CD4-positive, alpha-beta T cell (primary cell): ENCODE results near the gene HAX1. TPM values are rescaled to one million over a fixed set of nuclear protein-coding genes. Genes with fewer than 3 reads are reported as not detected.

Experiments
- ATAC-seq: fragments of 200-7000 bp; cut with Tn5 transposase; one replicate; pipeline ENCODE4 v1.10.0; 2022; ENCODE audit warnings: mild to moderate bottlenecking; ENCODE audit not compliant: poor library complexity
- CTCF ChIA-PET: fragments of 350-600 bp; sonication (Branson Sonifier 250); formaldehyde crosslinking; loops from one replicate; lab custom pipeline; 2021; ENCODE audit warnings: antibody characterized with exemption, inconsistent platforms; lab: Charles Lee
- POLR2A ChIA-PET: fragments of 350-600 bp; sonication (Branson Sonifier 250); formaldehyde crosslinking; loops from one replicate; lab custom pipeline; 2021; ENCODE audit warnings: antibody characterized with exemption, inconsistent platforms; lab: Charles Lee
- DNase-seq, 14 experiments: peaks; one replicate each; pipeline ENCODE4 v3.0.0-alpha.2; 2013 to 2020; ENCODE audit warnings: mixed read lengths in 2 of 14
- H3K27ac ChIP-seq, 2 donors: one replicate each; pipeline versions ENCODE4 v1.5.1 to v1.7.0; 2013; ENCODE audit warnings: low read length in 2 of 2, low read depth in 1 of 2, mild to moderate bottlenecking in 1 of 2
- H3K27me3 ChIP-seq, 2 experiments: 1 replicate in 1 of 2; 2 replicates in 1 of 2; pipeline versions ENCODE4 v1.6.1 to v1.7.0; 2013; ENCODE audit warnings: low read length in 2 of 2, control low read depth in 1 of 2, mild to moderate bottlenecking in 1 of 2, moderate library complexity in 1 of 2; ENCODE audit not compliant: insufficient read depth in 2 of 2, control insufficient read depth in 1 of 2
- H3K36me3 ChIP-seq: one replicate; pipeline ENCODE4 v1.6.1; 2013; ENCODE audit warnings: low read length, control low read depth; ENCODE audit not compliant: insufficient read depth
- H3K4me1 ChIP-seq: one replicate; pipeline ENCODE4 v1.6.1; 2013; ENCODE audit warnings: low read length, control low read depth; ENCODE audit not compliant: insufficient read depth
- H3K4me3 ChIP-seq: one replicate; pipeline ENCODE4 v1.5.1; 2013; ENCODE audit warnings: mild to moderate bottlenecking, low read length, moderate library complexity
- H3K9me3 ChIP-seq, 2 experiments: 1 replicate in 1 of 2; 2 replicates in 1 of 2; pipeline versions ENCODE4 v1.6.1 to v1.7.0; 2013; ENCODE audit warnings: low read length in 2 of 2, mild to moderate bottlenecking in 2 of 2, control low read depth in 1 of 2, moderate library complexity in 1 of 2; ENCODE audit not compliant: control insufficient read depth in 1 of 2, insufficient read depth in 1 of 2
- H3K27ac Mint-ChIP-seq: one replicate; pipeline ENCODE4 v1.8.0; 2020; ENCODE audit warnings: mixed read lengths
- H3K27me3 Mint-ChIP-seq: one replicate; pipeline ENCODE4 v1.8.0; 2021; ENCODE audit warnings: mixed read lengths
- H3K36me3 Mint-ChIP-seq: one replicate; pipeline ENCODE4 v1.8.0; 2021; ENCODE audit warnings: low read depth, mixed read lengths
- H3K4me1 Mint-ChIP-seq: one replicate; pipeline ENCODE4 v1.8.0; 2021; ENCODE audit warnings: low read depth, mixed read lengths
- H3K4me3 Mint-ChIP-seq: one replicate; pipeline ENCODE4 v1.8.0; 2020; ENCODE audit warnings: mild to moderate bottlenecking, mixed read lengths
- H3K9me3 Mint-ChIP-seq: one replicate; pipeline ENCODE4 v1.8.0; 2020; ENCODE audit warnings: mixed read lengths
- CTCF ChIP-seq: fragments of 200-600 bp; IDR thresholded peaks from one replicate; pipeline ENCODE4 v1.8.0; 2022; ENCODE audit warnings: antibody characterized with exemption, mild to moderate bottlenecking
- intact Hi-C, 2 experiments: fragments of 100-400 bp; cut with DNase I in 1 of 2; cut with micrococcal nuclease in 1 of 2; formaldehyde crosslinking; loops; one replicate each; pipeline versions ENCODE4 v1.15.1 to v1.9.0; 2023 to 2025; cut with DNase I, micrococcal nuclease
- total RNA-seq, 174 experiments: library from RNA in 2 of 174; stranded (reverse) in 2 of 174; gene quantifications; one replicate each; pipeline ENCODE4 v1.2.3 and lab custom pipeline; 2021 to 2026

The HAX1 gene
- total RNA-seq, 2 experiments from 2014 or later = 57.5 to 62.5 TPM

GRCh38 chr1:154263465-154264332 lies 8.7 kb upstream of the HAX1 start:
- H3K27ac ChIP-seq = peak overlapping the region in 1 of 2 donors; percentile 81

DNA sequence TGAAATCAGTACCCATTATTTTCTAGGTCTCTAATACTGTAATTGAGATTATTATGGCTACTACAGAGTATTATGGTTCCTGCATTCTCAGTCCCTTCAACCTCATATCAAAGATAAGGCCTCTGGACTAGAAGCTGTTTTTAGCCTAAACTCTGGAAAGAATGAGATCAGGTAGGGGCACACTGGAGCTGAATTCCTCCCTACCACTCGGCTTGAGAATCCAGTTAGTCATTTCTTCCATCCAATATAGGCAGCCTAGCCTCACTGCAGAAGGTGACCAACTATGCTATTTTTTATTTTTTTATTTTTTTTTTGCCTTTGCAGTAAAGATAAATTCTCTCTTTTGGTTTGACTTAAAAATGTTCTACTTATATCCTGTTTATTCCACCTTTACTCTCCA lies 8.0 kb upstream of the HAX1 start:
- CTCF ChIA-PET = interaction anchor here (0.6 to 1.7 kb wide), 5 partner anchors 7 to 389 kb away, joined by 3 to 8 read pairs (median 4); no protein-coding TSS in a partner anchor
- Mint-ChIP-seq H3K27me3 (no peaks in the 10 kb centered on the region), H3K9me3 (no peaks in the 10 kb centered on the region), H3K4me3 (no peak overlapping the region), H3K4me1 (peaks cover 46% of the 10 kb centered on the region), H3K27ac (peak overlapping the region; percentile 91), H3K36me3 (peaks cover 74% of the 10 kb centered on the region)
- Histone ChIP-seq H3K36me3 (peaks cover 65% of the 10 kb centered on the region), H3K4me1 (peaks cover 16% of the 10 kb centered on the region), H3K4me3 (no peak overlapping the region), H3K9me3 (no peaks in the 10 kb centered on the region), H3K27ac (peak overlapping the region; percentile 70 to 81), H3K27me3 (no peaks in the 10 kb centered on the region)
- POLR2A ChIA-PET = interaction anchor here (1.4 to 2.8 kb wide), 4 partner anchors 15 to 274 kb away, joined by 3 to 14 read pairs (median 6); partner anchors contain the start of genes RPS27 and UBAP2L
- DNase-seq (no peak), ATAC-seq (no peak)
- TF ChIP-seq CTCF = no peak
- intact Hi-C loops = loop anchor here in 1 of 2 experiments (2.0 kb wide), 1 partner anchor 44 kb away; the partner anchor contains the start of gene UBAP2L

More at GRCh38 chr1:154263465-154264332, 8.7 kb upstream of the HAX1 start:
- no peaks in the 10 kb centered on the region for H3K27me3 Mint-ChIP-seq
- Histone ChIP-seq H3K36me3 (peaks cover 65% of the 10 kb centered on the region), H3K9me3 (no peaks in the 10 kb centered on the region), H3K4me3 (no peak overlapping the region), H3K4me1 (peaks cover 16% of the 10 kb centered on the region), H3K27me3 (no peaks in the 10 kb centered on the region)
- CTCF ChIA-PET = interaction anchor here (1.1 to 1.3 kb wide), 3 partner anchors 8 to 71 kb away, joined by 3 to 4 read pairs (median 3); no protein-coding TSS in a partner anchor
- TF ChIP-seq CTCF = no peak
- peaks cover 74% of the 10 kb centered on the region for H3K36me3 Mint-ChIP-seq
- no peak for ATAC-seq
- POLR2A ChIA-PET = interaction anchor here (1.0 to 2.8 kb wide), 3 partner anchors 8 to 273 kb away, joined by 3 to 14 read pairs (median 6); partner anchors contain the start of genes RPS27 and UBAP2L
- H3K4me3 Mint-ChIP-seq = no peak overlapping the region
- H3K27ac Mint-ChIP-seq = peak overlapping the region; percentile 91
- DNase-seq = no peak
- H3K4me1 Mint-ChIP-seq = peaks cover 46% of the 10 kb centered on the region
- H3K9me3 Mint-ChIP-seq = no peaks in the 10 kb centered on the region
- intact Hi-C loops = loop anchor here in 1 of 2 experiments (2.0 kb wide), 1 partner anchor 43 kb away; the partner anchor contains the start of gene UBAP2L

DNA sequence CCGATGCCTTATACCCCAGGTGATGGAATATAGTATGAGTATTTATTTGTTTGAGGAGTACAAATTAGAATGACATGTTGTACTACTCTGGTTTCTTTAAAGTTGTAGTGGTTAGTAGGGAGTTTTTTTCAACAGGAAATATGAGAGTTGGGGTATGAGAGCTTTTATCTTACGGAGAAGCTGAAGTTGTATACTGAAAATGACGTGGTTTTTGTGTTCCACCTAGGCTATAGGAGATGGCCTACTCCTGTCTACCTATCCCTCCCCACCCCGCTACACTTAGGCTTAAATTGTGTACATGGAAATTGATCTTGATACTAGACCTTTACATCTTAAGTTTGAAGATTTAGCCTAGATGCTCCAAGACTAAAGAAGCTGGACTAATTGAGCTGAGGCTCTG lies 6.8 kb upstream of the HAX1 start:
- Histone ChIP-seq H3K27ac (peak overlapping the region; percentile 70 to 81), H3K4me1 (peaks cover 16% of the 10 kb centered on the region), H3K36me3 (peaks cover 64% of the 10 kb centered on the region), H3K4me3 (no peak overlapping the region), H3K9me3 (no peaks in the 10 kb centered on the region), H3K27me3 (no peaks in the 10 kb centered on the region)
- H3K9me3 Mint-ChIP-seq = no peaks in the 10 kb centered on the region
- peaks cover 74% of the 10 kb centered on the region for H3K36me3 Mint-ChIP-seq
- DNase-seq (peak in 5 of 14 experiments; percentile 7 to 74 (median 67)), ATAC-seq (peak; percentile 97)
- peak overlapping the region; percentile 91 for H3K27ac Mint-ChIP-seq
- ChIA-PET POLR2A (interaction anchor here (0.8 to 2.8 kb wide), 11 partner anchors 8 to 275 kb away, joined by 3 to 14 read pairs (median 3); partner anchors contain the start of genes RPS27 and UBAP2L), CTCF (interaction anchor here (1.3 to 1.7 kb wide), 2 partner anchors 25 to 69 kb away, joined by 3 to 8 read pairs; no protein-coding TSS in a partner anchor)
- H3K4me3 Mint-ChIP-seq = peak overlapping the region; percentile 5
- TF ChIP-seq CTCF = no peak
- peaks cover 46% of the 10 kb centered on the region for H3K4me1 Mint-ChIP-seq
- H3K27me3 Mint-ChIP-seq = no peaks in the 10 kb centered on the region
- intact Hi-C loops = loop anchor here in 1 of 2 experiments (2.0 kb wide), 1 partner anchor 45 kb away; the partner anchor contains the start of gene UBAP2L
